NCI-H748 treated with DMSO at 0.1 percent for 48 hours (cell line): ENCODE data around the gene SH3BP4.

Experiments used
- DNase-seq: peaks from one replicate; lab custom pipeline; 2025; lab: John Stamatoyannopoulos, UW

The SH3BP4 gene

DNA sequence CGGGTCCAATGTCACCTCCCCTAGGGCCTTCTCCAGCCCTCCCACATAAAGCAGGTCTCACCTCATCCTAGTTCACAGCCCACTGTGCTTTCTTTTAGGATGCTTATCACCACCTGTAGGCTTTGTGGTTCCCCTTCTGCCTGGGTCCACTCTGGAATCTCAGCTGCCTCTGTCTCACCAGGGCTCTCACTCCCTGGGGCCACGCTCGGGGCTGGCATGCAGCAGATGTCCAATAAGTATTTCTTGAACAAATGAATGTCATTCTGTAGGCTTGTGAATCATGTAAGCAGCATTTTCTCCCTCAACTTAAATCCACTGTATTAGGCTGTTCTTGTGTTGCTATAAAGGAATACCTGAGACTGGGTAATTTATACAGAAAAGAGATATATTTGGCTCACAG is 4.3 kb upstream of the SH3BP4 start:
- DNase-seq: no peak

DNA sequence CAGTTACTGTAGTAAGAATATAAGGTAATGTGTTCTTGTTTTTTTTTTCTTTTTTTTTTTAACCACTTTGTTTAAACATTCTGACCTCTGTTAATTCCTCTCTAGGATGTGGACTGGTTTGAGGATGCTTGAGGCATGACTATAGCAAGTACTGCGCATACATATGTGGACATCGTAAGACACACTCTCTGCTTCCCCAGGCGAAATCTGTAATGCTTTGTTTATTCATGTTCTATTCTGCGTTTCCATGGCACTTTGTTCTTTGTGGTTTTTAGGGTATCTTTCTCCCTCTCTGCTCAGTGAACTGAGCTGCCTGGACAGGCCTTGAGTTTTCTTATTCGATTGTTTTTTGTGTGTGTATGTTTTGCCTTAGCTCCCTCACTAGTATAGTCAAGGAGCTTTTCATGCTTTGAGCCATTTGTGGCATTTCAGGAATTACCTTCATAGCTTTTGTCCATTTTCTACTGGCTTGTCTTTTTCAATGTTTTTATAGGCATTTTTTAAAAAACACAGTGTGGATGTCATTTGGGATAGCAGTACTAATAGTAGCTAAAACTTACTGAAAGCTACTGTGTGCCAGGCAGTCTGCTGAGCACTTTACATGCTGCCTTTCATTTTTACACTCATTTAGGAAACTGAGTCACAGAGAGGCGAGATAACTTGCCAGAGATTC is 1.9 kb upstream of the SH3BP4 start:
- DNase-seq: no peak

DNA sequence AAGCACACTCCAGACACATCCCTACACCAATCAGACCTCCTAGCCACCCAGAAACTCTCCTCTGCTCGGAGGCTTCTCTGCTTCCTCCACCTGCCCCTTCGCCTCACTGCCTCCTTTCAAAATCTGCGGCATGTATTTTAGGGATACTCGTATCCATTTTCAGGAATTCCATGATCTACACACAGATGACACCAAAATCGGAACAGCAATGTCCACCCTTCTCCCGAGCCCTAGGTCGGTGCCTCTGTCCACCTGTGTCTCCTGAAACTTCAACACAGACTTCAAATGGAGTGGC is 1.4 kb upstream of the SH3BP4 start:
- no peak for DNase-seq

DNA sequence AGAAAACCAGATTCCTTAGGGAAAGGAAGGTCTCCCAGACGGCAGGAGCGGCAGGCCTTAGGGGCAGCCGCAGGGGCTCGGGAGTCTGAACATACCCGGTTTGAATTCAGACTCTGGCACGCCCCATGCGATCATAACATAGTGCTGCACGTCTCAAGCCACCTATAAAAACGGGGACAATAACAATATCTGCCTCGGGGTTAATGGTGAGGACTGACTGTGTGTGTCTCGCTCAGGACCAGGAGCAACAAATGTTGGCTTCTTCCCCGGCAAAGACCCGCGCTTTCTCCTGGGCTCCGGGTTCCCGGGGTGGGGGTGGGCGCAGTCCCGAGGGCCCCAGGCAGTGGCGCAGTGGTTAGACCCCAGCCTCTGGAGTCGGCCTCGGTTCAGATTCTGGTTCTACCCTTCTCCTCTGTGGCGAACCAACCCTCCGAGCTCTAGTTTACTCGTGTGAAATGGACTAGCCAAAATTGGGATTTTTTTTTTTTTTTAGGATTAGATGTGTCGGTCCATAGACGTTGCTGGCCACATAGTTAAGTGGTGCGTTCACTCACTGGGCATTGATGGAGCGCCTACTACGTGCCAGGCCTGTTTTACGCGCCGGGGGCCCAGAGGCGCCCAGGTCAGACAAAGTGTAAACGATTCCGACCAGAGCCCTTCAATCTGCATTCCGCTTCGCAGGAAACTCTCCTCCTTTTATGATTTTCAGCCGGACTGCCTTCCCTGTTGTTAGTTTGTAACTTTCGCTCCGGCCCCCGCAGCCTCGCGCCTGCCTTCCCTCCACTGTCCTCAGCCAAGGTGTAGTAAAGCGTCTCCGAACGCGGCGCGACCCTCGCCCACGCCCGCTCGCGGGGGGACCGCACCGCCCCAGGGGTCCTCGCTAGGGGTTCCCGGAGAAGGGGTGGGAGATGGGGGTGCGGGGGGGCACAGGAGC is 820 bp upstream of the SH3BP4 start:
- DNase-seq: no peak

DNA sequence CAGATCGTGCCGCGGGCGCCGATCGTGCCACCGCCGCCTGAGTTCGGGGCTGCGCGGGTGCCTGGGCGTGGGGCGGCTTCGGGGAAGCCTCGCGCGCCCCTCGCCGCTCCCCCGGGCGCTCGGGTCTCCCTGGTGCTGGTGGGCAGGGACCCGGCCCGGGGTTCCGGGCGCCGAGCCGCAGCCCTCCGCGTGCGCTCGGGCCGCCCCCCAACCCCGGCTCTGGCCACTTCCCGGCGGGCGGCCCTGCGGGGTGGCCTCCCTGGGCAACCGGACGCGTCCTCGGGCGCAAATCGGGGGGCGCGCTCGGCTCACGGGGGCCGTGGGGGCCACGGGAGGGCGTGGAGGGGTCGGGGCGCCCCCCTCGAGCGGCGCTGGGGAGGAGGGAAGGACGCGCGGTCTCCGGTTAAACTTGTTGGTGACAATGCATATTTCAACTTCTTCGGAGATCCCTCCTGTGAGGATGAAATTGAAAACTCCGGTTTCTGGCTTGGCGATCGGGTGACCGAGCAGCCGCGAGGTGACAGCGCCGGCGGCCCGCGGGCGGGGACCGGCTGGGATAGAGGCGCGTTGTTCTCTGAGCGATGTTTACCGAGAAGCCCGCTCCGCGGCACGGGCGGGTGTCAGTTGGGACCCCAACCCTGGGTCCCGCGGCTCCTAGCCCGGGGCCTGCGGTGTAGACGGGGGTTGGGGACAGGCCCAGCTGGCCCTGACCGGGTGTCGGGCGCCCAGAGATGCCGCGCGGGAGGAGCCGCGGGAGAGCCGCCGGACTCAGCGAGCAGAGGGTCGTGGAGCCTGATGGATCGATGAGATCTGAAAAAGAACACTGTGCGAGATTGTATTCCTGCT is 676 bp downstream of the SH3BP4 start:
- no peak for DNase-seq

DNA sequence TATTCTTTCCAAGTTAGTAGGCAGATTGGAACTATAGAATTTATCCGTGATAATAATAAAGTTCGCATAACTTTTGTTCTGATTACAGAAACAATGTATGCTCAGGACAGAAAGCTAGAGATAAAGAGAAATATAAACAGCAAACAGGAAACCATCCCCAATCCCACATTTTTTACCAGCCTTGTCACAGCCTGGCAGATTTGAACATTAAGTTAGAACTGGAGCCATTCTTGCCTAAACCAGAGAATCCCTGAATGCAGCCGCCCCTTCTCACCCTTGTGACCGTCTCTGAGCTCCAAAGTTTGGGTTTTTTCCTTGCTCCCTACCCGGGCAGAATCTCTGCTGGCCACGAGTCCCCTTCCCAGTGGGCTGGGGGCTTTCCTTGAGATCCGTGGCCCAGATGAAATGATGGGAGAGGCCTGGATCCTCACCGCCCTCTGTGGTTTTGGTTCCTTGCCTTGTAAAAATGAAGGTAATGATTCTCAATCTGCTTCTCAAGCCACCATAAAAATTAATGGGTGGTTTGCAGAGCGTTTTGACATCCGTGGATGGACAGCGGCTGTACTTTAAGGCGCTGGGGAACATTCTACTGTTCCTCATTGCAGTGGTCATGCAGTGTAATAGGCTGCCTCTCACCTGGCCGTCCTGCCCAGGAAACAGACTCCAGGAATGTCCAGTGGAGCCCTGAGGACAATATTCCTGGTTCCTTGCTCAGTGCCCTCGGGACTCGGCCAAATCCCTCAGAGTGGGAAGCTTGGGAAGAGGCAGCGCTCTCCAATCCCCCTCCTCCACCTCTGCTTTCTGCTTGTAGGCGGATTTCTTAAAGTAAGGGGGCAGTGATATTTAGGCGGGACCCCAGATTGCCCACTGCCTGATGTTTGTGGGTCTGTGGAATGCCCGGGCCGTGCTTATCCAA is 1.6 kb downstream of the SH3BP4 start:
- DNase-seq: no peak

DNA sequence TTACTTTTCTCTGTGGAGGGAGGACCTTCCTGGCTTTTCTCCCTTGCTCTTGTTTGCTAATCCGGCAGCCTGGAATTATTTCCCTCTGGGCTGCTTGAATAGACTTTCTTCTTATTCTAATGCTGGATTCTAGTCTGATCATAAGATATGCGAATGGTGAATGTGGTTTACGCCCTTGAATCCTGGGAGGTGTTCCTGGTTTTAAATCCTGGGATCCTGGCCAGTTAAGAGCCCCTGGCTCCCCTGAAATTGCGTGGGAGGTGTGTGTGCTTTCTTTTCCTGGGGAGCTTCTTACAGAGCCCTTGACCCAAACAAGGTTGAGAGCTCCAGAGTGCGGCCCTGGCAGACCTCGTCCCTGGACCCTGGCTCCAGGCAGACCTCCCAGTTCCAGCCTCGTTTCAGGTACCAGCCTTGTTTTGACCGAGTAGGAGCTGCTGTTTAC is 2.8 kb downstream of the SH3BP4 start:
- DNase-seq: no peak

DNA sequence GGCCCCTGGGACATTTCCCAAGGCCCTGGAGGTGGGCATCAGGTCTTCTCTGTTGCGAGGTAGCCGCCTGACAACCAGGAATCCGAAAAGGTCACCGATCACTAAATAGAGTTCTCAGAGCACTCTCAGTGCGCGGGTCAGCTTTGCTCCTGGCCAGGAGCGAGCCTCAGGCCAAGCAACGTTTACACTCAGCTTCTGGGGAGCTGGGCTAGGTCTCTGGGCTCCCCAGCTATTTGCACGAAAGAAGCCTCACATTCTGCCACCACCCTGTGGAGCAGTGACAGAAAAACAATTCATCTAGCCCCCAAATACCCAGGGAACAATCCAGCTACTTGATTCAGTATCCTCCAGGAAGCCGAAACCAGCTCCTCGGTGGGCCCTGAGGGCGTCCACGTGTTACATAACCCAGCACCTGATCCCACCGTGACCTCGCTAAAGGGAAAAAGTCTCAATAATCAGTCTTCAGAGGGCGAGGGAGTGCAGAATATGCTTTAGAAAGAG is 3.3 kb downstream of the SH3BP4 start:
- no peak for DNase-seq

DNA sequence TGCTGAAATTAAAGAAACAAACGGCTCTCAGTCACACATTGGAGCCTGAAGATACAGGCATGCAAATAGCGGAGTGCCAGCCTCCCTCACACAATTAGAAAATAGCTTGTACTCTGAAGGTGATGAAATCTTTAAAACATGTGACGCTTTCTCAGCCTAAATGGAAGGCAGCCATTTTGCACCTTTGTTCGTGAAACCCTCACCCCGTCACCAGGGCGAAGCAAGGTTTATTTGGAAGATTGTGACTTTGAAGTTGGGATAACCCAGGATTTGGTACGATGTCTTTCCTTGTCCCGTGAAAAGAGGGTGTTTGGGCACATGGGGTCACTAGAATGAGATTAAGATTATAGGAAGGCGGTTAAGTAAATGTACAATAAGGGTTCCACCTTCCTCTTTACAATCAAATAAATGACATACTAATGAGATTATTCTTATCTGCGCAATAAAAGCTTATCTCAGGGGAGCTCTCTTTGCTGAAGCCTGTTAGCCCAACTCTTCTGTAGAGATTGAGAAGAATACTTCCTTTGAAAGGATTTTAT is 4.2 kb downstream of the SH3BP4 start:
- no peak for DNase-seq

DNA sequence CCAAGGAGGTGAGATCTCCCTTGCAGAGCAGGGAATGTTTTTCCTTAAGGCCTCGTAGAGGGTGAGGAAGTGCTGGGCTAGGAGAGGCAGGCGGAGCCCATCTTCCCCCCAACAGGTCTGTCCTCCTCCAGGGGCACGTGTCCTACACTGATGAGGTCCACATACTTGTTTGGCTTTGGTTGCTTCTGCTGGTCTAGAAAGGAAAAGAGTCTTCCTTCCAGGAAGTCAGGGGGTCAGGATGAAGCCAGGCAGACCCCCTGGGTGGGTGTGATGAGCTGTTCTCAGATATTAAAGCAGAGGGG is 6.0 kb downstream of the SH3BP4 start:
- no peak for DNase-seq

DNA sequence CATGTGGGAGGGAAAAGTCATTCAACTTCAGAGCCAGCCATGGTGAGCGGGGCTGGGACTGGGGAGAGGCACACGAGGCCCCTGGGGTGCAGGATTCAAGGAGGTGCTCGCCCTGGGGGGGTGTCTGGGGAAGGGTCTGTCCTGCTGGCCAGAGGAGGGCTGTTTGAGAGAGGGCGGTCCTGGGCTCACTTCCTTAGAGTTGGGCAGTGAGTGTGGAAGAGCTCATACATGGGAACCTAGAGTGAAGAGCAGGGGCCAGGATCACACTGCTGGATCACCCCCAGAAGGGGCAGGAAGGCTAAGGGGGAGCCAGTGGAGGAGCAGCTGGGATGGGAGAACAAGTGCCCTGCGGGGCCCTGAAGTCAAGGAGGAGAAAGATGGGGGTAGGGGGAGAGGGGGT is 6.5 kb downstream of the SH3BP4 start:
- DNase-seq: no peak

DNA sequence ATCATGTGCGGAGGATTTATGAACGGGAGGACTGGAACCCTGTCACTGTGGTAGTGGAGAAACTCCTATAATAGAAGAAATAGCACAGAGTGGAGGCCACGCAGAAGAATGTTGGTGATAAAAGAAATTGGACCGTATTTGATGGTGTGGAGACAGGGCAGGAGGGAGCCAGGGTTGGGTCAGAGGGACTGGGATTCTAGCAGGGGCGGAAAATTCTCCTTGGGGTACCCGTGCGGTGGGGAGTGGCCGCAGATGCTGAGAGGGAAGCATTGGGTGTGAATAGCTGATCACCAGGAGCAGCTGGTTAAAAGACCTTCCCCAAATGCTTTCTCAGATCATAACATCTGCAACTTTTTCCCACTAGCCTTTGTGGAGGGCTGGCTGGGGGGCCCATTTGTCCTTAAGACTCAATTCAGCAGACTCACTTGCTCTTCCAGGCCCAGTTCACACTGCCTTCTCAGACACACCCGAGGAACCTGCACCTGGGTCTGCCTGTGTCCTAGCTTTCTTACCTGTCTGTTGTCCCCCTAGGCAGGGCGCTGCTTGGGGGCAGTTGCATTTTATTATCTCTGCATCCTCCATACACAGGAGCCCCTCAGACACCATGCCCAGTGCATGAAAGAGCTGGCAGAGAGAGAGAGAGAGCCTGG is 7.1 kb downstream of the SH3BP4 start:
- no peak for DNase-seq

DNA sequence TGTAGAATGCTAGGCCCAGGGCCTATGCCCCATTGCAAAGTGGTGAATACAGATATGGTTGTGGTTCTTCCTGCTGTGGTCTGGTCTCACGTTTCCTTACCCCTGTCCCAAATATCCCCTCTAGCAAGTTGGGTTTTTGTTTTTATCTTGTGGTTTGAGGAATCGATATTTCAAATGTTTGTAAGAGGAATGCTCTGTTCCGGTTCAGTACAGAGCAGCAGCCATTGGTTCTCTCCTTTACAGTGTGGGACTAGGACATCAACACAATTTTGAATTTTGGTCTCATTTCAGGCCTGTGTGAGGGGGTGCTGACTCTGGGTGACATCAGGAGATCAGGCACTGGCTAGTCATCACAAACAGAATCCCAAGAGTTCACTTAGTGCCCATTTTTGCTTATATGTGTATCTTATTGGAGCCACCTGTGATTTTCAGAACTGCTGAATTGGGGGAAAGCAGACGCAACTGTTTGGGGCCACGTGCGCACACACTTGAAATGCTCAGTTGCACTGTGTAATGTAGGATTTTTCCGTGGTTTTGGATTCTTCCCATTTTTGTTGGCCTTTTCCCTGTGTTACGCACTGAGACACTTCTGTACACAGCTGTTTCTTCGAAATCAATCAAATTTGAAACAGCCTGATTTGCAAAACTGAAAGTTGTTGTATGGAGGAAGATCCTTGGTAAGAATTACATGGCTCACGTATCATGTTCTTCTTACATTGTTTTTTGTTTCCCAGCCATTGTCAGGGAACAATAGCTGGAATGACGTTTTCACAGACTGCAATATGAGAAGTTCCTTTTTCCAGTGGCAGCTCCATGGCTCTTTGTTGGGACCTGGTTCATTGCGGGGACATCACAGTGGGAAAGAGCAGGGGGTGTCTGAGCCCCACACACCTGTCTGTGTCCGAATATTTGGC is 8.6 kb downstream of the SH3BP4 start:
- peak; percentile 43 for DNase-seq

DNA sequence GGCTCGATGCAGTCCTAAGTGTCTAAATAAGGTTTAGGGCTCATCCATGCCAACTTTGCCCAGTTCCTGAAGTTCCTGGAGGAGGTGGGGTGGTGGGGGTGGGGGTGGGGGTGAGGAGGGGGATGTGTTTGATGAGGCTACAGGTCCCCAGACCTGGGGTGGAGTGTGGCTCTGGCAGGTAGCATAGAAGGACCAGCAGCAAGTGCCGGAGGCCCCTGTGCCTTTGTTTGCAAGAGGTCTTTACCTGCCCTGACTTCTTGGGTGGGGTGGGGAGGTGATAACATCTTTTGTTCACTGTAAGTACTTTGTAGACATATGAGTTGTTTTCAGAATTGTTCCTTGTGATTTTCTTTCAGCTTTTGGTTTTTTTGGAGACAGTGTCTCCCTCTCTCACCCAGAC is 10.0 kb downstream of the SH3BP4 start:
- no peak for DNase-seq

DNA sequence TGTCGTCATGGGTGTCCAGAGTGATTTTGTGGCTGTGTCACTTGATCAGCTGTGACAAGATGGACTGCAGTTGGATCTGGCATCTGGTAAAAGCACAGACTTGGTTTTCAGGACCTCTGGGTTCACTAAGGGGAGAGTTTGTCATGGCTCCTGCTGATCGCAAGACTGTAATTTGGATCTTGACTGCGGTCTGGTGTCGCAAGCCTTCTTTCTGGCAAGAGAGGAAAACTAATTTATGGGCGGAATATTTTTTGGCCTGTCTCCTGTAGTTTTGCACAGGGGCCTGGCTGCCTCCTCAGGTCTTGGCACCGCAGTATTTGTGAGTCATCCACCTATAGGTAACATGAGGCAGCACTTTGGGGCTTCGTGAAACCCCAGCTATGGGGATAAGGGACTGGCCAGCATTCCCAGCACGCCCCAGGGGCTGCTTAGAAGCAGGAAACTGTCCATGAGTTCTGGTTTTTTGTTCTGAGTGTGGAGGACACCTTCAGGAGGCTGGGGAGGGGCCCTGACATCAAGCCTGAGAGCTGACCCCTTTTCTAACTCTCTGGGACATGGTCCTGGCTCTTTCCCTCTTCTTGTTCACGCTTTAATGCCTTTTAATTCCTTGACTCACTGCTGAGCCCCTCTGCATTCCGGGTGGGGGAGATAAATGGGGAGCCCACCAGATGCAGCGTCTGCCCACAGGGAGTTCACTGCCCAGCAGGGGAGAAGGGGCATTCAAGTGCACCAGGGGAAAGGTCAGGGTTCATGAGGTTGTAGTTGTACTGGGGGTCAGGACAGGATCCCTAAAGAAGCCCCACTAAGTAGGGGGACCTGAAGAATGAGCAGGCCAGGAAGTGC is 12.2 kb downstream of the SH3BP4 start:
- DNase-seq: no peak

DNA sequence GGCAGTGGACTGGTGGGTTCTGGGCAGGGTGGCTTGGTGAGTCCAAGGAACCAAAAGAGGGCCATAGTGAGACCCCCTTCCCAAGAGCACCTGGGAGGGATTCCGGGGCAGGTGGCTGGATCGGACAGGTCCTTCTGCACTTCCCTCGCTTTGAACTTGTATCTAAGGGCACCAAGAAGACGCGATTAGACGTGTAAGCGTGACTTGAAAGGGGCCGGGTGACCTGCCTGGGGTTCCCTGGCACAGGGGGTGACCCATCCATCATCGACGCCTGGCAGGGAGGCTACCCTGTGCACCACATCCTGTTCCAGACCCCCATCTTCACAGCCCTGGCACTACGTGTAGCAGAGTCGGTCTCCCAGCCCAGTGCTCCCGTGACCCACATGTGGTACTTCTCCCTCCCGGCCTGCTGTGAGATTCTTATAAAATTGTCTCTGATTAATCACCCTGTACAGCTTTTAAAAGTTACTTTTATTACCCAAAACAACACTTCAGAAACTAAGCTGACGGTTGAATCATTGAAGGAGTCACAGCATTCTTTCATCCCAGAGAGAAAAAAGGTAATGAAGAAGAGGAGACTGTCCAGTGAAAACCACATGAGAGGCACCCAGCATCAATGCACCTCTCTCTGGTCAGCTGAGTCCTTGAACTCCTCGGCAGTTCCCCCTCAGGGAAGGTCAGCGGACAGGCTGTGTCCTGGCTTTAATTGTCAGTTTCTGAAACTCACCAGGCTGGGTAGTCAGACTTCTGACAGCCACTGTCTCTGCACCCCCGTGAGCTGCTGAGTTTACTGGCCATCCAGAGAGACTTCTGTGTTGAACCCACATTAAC is 13.0 kb downstream of the SH3BP4 start:
- DNase-seq: no peak

DNA sequence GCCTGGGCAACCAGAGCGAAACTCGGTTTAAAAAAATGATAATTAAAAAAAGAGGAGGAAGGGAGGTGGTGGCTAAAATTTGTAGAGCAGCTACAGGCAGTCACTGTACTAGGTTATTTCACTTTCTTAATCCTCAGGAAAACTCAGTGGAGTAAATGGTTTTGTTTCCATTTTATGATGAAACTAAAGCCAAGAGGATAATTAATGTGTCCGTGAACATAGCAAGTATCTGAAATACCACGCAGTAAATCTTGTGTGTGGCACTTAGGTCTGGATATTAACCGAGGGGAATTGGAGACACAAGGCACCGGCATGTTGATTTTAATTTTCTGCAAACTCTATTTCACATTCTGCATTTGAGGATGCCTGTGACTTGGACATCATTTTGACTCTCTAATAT is 14.5 kb downstream of the SH3BP4 start:
- DNase-seq: no peak
